Measurements from ENCODE around the gene VCL.

Gene VCL

DNA sequence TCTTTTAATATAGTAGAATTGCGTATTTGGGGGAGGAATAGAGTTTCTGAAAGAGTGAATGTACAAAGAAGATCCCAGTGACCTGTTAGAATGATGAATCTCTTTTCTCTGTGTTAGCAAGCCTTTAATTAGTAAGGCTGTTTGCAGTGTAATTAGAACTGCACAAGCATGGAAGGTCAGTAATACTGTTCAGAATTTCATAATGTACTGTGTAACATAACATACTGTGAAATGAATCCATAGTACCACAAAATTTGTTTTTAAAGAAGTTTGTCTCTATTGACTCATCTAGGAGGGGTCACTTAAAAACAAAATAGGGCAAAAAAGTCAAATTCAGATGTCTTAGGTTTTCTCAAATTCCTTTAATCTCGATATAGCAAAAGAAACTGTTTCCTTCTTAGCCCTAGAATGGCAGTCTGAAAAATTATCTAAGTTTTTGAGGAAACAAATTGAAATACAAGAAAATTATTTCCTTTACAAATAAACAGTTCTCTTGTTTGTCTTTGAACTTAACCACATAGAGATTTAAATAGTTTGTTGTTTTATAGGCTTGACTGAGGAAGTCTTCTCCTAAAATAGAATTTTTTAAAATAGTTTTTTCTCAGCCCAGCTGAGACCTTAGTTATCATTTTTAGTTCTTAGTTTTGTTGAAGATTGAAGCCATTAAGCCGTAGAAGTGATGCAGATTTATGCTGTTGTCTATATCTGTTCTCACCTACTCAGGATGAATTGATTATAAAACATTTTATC lies 165.6 kb downstream of the VCL start:
- DNase-seq, result no peak

DNA sequence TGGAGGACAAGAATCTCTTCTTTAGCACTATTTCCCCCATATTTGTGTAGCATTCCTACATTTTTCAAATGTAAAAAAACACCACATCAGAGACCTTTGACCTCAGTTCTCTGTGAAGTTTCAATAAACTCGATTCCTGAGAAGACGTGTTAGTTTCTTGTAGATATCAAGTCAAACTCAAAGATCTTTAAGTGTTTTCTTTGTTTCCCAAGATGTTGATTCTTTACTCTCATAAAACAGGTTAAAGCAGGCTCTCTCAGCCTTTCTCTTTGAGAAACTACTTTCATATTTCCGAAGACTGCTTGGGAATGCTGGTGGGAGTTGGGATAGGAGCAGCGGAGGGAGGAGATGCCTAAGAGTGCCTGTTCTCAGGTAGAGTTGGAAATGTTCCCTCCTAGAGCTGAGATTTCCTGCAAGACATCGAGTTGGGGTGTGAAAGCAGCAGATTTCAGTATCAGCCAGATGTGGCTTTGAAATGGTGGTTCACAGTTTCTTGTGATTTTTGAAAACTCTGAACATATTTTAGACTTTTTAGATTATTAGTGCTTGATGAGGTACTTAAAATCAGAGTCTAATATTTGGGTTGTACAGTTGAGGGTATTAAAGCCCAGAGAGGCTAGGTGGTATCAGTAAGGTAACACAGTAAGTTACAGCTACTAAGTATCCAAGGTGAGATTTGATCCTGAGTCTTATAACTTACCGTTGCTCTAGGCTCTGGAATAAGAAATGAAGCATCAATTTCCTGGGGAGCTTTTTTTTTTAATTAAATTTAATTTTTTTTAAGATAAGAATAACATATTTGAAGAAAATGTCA lies 167.0 kb downstream of the VCL start:
- DNase-seq, result no peak

DNA sequence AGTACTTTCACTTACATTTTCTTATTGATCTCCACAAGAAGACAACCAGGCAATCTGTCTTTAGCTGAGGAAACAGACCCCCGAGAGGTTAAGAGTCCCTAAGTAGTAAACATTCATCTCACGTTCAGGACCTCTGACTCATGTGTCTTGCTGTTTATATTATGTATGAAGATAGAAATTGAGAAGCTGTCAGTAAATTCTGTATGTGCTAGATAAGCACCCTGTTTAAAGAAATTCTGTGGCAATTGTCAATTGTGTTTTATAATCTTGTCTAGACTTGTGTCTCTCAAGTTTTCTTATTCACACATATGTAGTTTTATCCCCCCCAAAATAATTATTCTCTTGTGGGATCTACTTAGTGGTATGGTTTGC lies 167.6 kb downstream of the VCL start:
- DNase-seq, result no peak

DNA sequence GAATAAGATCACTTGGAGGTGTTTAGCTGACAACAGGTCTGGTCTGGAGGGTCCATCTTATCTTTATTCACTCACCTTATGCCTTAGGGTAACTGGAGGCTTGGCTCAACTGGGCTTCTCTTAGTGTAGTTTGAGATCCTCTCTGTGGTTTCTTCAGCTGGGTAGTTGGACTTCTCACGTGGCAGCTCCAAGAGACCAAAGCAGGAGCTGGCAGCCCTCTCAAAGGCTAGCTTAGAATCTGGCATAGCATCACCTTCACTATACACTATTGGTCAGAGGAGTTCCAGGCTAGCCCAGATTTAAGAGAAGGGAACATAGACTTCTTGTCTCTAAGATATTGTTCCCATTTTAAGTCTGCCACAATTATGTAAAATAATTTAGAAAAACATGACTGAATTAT lies 169.5 kb downstream of the VCL start:
- no peak for DNase-seq
